NCI-H1694 (cell line): ENCODE measurements around the gene ZBTB47.

Source experiments
- DNase-seq: peaks from one replicate; lab custom pipeline; 2025; lab: John Stamatoyannopoulos, UW

The ZBTB47 gene

GRCh38 chr3:42699511-42699971, 46.0 kb downstream of the ZBTB47 start:
- DNase-seq: no peak

GRCh38 chr3:42700366-42701288, 47.1 kb downstream of the ZBTB47 start:
- DNase-seq: no peak

GRCh38 chr3:42701371-42702065, 48.0 kb downstream of the ZBTB47 start:
- no peak for DNase-seq

- DNase-seq: no peak
Observed at GRCh38 chr3:42702066-42702951, 48.8 kb downstream of the ZBTB47 start, which contains the start of gene HHATL. Gene HHATL, minus strand, starts transcription at chr3:42702798. Its CDS starts 1,972 bp downstream, at chr3:42700826.

GRCh38 chr3:42702982-42703694, 49.6 kb downstream of the ZBTB47 start:
- no peak for DNase-seq

- DNase-seq: no peak
Observed at GRCh38 chr3:42703695-42704025, 50.2 kb downstream of the ZBTB47 start.

GRCh38 chr3:42704136-42704841, 50.8 kb downstream of the ZBTB47 start:
- DNase-seq: no peak

- DNase-seq: no peak
Observed at GRCh38 chr3:42705058-42705767, 51.7 kb downstream of the ZBTB47 start.

- no peak for DNase-seq
Observed at GRCh38 chr3:42705962-42706585, 52.6 kb downstream of the ZBTB47 start.

GRCh38 chr3:42706721-42707619, 53.5 kb downstream of the ZBTB47 start:
- no peak for DNase-seq

GRCh38 chr3:42707620-42708355, 54.3 kb downstream of the ZBTB47 start:
- no peak for DNase-seq

GRCh38 chr3:42708611-42709151, 55.2 kb downstream of the ZBTB47 start:
- DNase-seq: no peak

GRCh38 chr3:42709621-42710020, 56.1 kb downstream of the ZBTB47 start:
- no peak for DNase-seq

GRCh38 chr3:42710323-42711021, 57.0 kb downstream of the ZBTB47 start:
- DNase-seq: no peak

GRCh38 chr3:42711491-42712343, 58.2 kb downstream of the ZBTB47 start:
- DNase-seq: no peak

GRCh38 chr3:42712344-42712648, 58.8 kb downstream of the ZBTB47 start:
- DNase-seq: no peak
